RWPE1 (cell line): ENCODE data around the gene UBE3B.
A peak's percentile ranks its signal among the peaks of the same experiment; 100 is the strongest.

Source experiments
- CTCF ChIA-PET: fragments of 350-600 bp; sonication (Branson Sonifier 250); formaldehyde crosslinking; extraction: SDS; loops from one replicate; lab custom pipeline; 2021; lab: Yijun Ruan, JAX
- POLR2A ChIA-PET: fragments of 400-600 bp; formaldehyde crosslinking; extraction: SDS; loops from one replicate; lab custom pipeline; 2020; ENCODE audit warnings: antibody characterized with exemption; ENCODE audit not compliant: low non-redundant PET; lab: Yijun Ruan, JAX
- DNase-seq: peaks from one replicate; pipeline ENCODE4 v3.0.0; 2012; ENCODE audit warnings: low spot score
- H3K27ac ChIP-seq: fragments of 450-650 bp; 2 replicates; pipeline ENCODE4 v1.5.1; 2017
- TF ChIP-seq, protein P1 (sequence below): fragments of 450-650 bp; conservative IDR thresholded peaks from 2 replicates; pipeline ENCODE4 v1.5.1; 2017; ENCODE audit warnings: low read depth, mild to moderate bottlenecking

Gene UBE3B

GRCh38 chr12:109540526-109541412 lies 63.3 kb downstream of the UBE3B start:
- no peak for DNase-seq
- no peak overlapping the region for H3K27ac ChIP-seq
- TF ChIP-seq, protein P1, sequence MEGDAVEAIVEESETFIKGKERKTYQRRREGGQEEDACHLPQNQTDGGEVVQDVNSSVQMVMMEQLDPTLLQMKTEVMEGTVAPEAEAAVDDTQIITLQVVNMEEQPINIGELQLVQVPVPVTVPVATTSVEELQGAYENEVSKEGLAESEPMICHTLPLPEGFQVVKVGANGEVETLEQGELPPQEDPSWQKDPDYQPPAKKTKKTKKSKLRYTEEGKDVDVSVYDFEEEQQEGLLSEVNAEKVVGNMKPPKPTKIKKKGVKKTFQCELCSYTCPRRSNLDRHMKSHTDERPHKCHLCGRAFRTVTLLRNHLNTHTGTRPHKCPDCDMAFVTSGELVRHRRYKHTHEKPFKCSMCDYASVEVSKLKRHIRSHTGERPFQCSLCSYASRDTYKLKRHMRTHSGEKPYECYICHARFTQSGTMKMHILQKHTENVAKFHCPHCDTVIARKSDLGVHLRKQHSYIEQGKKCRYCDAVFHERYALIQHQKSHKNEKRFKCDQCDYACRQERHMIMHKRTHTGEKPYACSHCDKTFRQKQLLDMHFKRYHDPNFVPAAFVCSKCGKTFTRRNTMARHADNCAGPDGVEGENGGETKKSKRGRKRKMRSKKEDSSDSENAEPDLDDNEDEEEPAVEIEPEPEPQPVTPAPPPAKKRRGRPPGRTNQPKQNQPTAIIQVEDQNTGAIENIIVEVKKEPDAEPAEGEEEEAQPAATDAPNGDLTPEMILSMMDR: no peak
- ChIA-PET CTCF (no interaction called here), POLR2A (no interaction called here)

DNA sequence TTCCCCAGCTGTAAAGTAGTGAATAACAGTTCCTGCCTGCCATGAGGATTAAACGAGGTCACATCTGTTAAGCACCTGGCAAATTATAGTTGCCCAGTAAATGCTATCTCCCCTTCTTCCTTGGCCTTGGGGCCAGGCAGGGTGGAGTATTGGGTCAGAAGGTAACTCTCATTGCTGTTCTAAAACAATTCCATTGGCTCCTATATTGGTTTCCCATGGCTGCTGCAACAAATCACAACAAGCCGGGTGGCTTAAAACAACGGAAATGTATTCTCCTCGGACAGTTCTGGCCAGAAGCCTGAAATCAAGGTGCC lies 63.9 kb downstream of the UBE3B start:
- no peak for DNase-seq
- H3K27ac ChIP-seq: no peak overlapping the region
- ChIA-PET CTCF (no interaction called here), POLR2A (no interaction called here)
- TF ChIP-seq, protein P1: no peak

GRCh38 chr12:109542014-109542413 lies 64.6 kb downstream of the UBE3B start:
- ChIA-PET CTCF (no interaction called here), POLR2A (no interaction called here)
- peak; percentile 20 for DNase-seq
- H3K27ac ChIP-seq: no peak overlapping the region
- TF ChIP-seq, protein P1: no peak

GRCh38 chr12:109542876-109543275 lies 65.4 kb downstream of the UBE3B start:
- no peak for DNase-seq
- H3K27ac ChIP-seq: no peak overlapping the region
- ChIA-PET CTCF (interaction anchor here (0.5 kb wide), 1 partner anchor 405 kb away, joined by 3 read pairs; no protein-coding TSS in a partner anchor), POLR2A (no interaction called here)
- TF ChIP-seq, protein P1: no peak

DNA sequence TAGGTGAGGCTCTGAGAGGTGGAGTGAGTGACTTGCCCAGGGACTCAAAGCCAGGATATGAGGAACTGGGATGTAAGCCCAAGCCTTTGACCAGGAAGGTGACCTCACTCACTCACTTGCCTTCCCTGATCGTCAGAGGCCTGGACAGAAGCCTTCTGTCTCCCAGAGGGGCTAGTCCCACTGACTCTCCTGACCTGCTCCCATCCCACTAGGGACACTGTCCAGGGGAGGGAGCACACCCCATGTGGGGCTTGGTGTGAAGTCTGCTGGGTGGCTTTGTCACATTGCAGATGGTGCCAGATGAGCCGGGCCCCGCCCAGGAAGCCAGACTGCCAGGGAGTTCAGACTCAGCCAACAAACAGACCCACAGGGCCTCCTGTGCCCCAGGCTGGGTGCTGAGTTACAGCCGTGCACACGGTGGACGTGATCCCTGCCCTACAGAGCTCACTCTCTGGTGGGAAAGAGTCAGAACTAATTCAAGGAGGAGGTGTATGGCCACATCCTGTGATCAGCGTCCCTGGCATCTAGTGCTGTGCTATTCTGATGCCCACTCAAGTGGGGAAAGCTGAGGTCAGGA lies 67.6 kb downstream of the UBE3B start:
- POLR2A ChIA-PET: no interaction called here
- TF ChIP-seq, protein P1: no peak
- CTCF ChIA-PET: interaction anchor here (1.0 kb wide), 1 partner anchor 52 kb away, joined by 3 read pairs; no protein-coding TSS in a partner anchor
- DNase-seq: peak; percentile 23
- H3K27ac ChIP-seq: peak overlapping the region; percentile 56

DNA sequence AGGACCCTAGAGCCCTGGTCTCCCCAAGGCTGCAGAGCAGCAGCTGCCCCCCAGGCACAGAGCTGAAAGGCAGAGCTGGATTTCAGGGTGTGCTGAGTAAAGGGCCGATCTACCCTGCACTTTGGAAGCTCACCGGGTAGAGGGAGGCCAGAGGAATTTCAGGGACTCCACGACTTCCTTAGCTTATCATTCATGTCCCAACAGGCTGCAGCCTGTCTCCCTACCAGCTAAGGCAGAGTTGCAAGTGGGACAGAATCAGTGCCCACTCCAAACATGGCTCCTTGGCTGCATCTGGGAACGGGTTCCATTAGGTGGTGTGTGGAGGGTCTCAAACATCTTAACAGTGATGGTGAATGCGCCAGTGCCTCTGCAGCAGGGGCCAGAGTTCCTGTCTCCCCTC lies 68.4 kb downstream of the UBE3B start:
- POLR2A ChIA-PET: no interaction called here
- H3K27ac ChIP-seq: peak overlapping the region; percentile 56
- TF ChIP-seq, protein P1: no peak
- CTCF ChIA-PET: interaction anchor here (1.0 kb wide), 1 partner anchor 52 kb away, joined by 3 read pairs; no protein-coding TSS in a partner anchor
- DNase-seq: no peak
